K562 (cell line): ENCODE data around the gene TRAPPC2B. TPM values are rescaled to one million over a fixed set of nuclear protein-coding genes. Genes with fewer than 3 reads are reported as not detected.
A peak's percentile ranks its signal among the peaks of the same experiment; 100 is the strongest.

ENCODE experiments used
- ATAC-seq: fragments of 200-7000 bp; cut with Tn5 transposase; 3 replicates; pipeline ENCODE4 v1.9.1; 2020; ENCODE audit warnings: moderate library complexity
- BruUV-seq: library from RNA; stranded (reverse); fragments of 400-500 nt; replicated peaks from 2 replicates; lab custom pipeline; 2021; lab: Mats Ljungman, UMichigan
- CTCF ChIA-PET: fragments of 300-600 bp; formaldehyde crosslinking; extraction: SDS; loops from one replicate; lab custom pipeline; 2021; ENCODE audit warnings: low intra/inter-chr PET ratio; lab: Yijun Ruan, JAX
- POLR2A ChIA-PET: fragments of 300-600, 350-650 bp; sonication (Branson Sonifier 250); formaldehyde crosslinking; extraction: SDS; loops from one replicate; lab custom pipeline; 2021; ENCODE audit warnings: antibody characterized with exemption, inconsistent platforms; lab: Yijun Ruan, JAX
- DNase-seq, 4 experiments: peaks; one replicate each; pipeline versions ENCODE4 v3.0.0 to v3.0.0-alpha.2; 2011 to 2018; ENCODE audit warnings: low spot score in 3 of 4, mixed read lengths in 3 of 4; ENCODE audit errors: extremely low read depth in 1 of 4
- FAIRE-seq: peaks from 2 replicates; lab custom pipeline; 2011; peaks lifted over from hg19 to GRCh38; lab: Jason Lieb, UNC
- H2AFZ ChIP-seq: 2 replicates; pipeline ENCODE4 v1.6.0; 2011; ENCODE audit warnings: low read depth, low read length, control low read depth, inconsistent platforms
- H3K27ac ChIP-seq: fragments of 200-600 bp; 3 replicates; pipeline ENCODE4 v1.8.0; 2011; ENCODE audit warnings: low read depth, mild to moderate bottlenecking, control low read depth, inconsistent platforms, low read length, moderate library complexity, mixed read lengths; ENCODE audit errors: extremely low read depth
- H3K27me3 ChIP-seq, 2 experiments: fragments of 300-600 bp in 1 of 2; 2 replicates in 1 of 2; 3 replicates in 1 of 2; pipeline versions ENCODE4 v1.6.0 to v1.8.0; 2011; ENCODE audit warnings: inconsistent platforms in 2 of 2, low read length in 2 of 2, mild to moderate bottlenecking in 1 of 2, mixed read lengths in 1 of 2, moderate library complexity in 1 of 2; ENCODE audit not compliant: control insufficient read depth in 2 of 2, insufficient read depth in 2 of 2
- H3K36me3 ChIP-seq: fragments of 300-600 bp; 3 replicates; pipeline ENCODE4 v1.8.0; 2011; ENCODE audit warnings: mild to moderate bottlenecking, low read length, inconsistent platforms; ENCODE audit not compliant: control insufficient read depth, insufficient read depth
- H3K4me1 ChIP-seq, 2 experiments: fragments of 200-600 bp in 1 of 2; replicated peaks in 1 of 2; 2 replicates in 1 of 2; 3 replicates in 1 of 2; pipeline versions ENCODE4 v1.5.1 to v1.8.0; 2011; ENCODE audit warnings: inconsistent platforms in 2 of 2, low read length in 2 of 2, mild to moderate bottlenecking in 1 of 2, mixed read lengths in 1 of 2, moderate library complexity in 1 of 2; ENCODE audit not compliant: control insufficient read depth in 2 of 2, insufficient read depth in 2 of 2
- H3K4me2 ChIP-seq: 2 replicates; pipeline ENCODE4 v1.6.1; 2011; ENCODE audit warnings: low read length, control low read depth, inconsistent platforms, mixed read lengths; ENCODE audit not compliant: insufficient read depth
- H3K4me3 ChIP-seq: fragments of 200-600 bp; sonication (generic), shearing (Covaris generic); 2 replicates; pipeline ENCODE4 v1.5.1; 2016; ENCODE audit warnings: control low read depth, inconsistent platforms
- H3K79me2 ChIP-seq: fragments of 200-600 bp; 3 replicates; pipeline ENCODE4 v1.8.0; 2011; ENCODE audit warnings: low read length, inconsistent platforms; ENCODE audit not compliant: control insufficient read depth, insufficient read depth
- H3K9ac ChIP-seq, 2 experiments: 2 replicates each; pipeline versions ENCODE4 v1.6.0 to v1.6.1; 2011; ENCODE audit warnings: low read depth in 2 of 2, low read length in 2 of 2, control low read depth in 1 of 2, inconsistent platforms in 1 of 2, mild to moderate bottlenecking in 1 of 2, mixed read lengths in 1 of 2; ENCODE audit not compliant: insufficient read depth in 1 of 2
- H3K9me1 ChIP-seq: one replicate; pipeline ENCODE4 v1.6.0; 2011; ENCODE audit warnings: inconsistent platforms, mild to moderate bottlenecking, low read length, moderate library complexity; ENCODE audit not compliant: control insufficient read depth, insufficient read depth
- H3K9me3 ChIP-seq: replicated peaks from 2 replicates; pipeline ENCODE4 v1.5.1; 2011; ENCODE audit warnings: low read depth, low read length, inconsistent platforms; ENCODE audit not compliant: control insufficient read depth, insufficient read depth
- H4K20me1 ChIP-seq: replicated peaks from 2 replicates; pipeline ENCODE4 v1.6.1; 2011; ENCODE audit warnings: low read length, inconsistent platforms, mixed read lengths; ENCODE audit not compliant: control insufficient read depth, insufficient read depth
- HDAC6 ChIP-seq: IDR thresholded peaks from 2 replicates; pipeline ENCODE4 v1.6.1; 2012; ENCODE audit warnings: low read depth, mild to moderate bottlenecking, control low read depth, inconsistent platforms, low read length, moderate library complexity
- KDM4B ChIP-seq, 2 experiments: fragments of 450-650 bp in 1 of 2; sonication (generic) in 1 of 2; IDR thresholded peaks; 2 replicates each; pipeline ENCODE4 v1.6.1; 2016 to 2017; ENCODE audit warnings: borderline replicate concordance in 2 of 2, antibody characterized with exemption in 1 of 2, low read depth in 1 of 2, mild to moderate bottlenecking in 1 of 2
- MAZ ChIP-seq, 2 experiments: fragments of 450-650 bp in 1 of 2; sonication (generic) in 1 of 2; formaldehyde crosslinking; IDR thresholded peaks in 1 of 2; conservative IDR thresholded peaks in 1 of 2; 2 replicates each; pipeline versions ENCODE4 v1.4.0 to v1.5.0; 2020; ENCODE audit warnings: mild to moderate bottlenecking in 1 of 2, missing genetic modification reagents in 1 of 2
- NBN ChIP-seq: fragments of 450-650 bp; IDR thresholded peaks from 2 replicates; pipeline ENCODE4 v1.6.1; 2016; ENCODE audit warnings: low read depth, mild to moderate bottlenecking
- NFRKB ChIP-seq: fragments of 450-650 bp; IDR thresholded peaks from 2 replicates; pipeline ENCODE4 v1.6.1; 2016; ENCODE audit warnings: low read depth
- SETDB1 ChIP-seq: IDR thresholded peaks from one replicate; pipeline ENCODE4 v1.6.1; 2012; ENCODE audit warnings: low read length, control low read depth, inconsistent platforms
- SMARCB1 ChIP-seq: IDR thresholded peaks from 2 replicates; pipeline ENCODE4 v1.6.1; 2011; ENCODE audit warnings: improper control_type of control experiment, low read depth; ENCODE audit not compliant: insufficient read length
- STAG1 ChIP-seq: sonication (generic); formaldehyde crosslinking; IDR thresholded peaks from 2 replicates; pipeline ENCODE4 v1.5.0; 2020; ENCODE audit warnings: missing genetic modification reagents, borderline replicate concordance
- ZNF384 ChIP-seq: IDR thresholded peaks from 2 replicates; pipeline ENCODE4 v1.6.1; 2012; ENCODE audit warnings: low read depth, low read length, improper control_type of control experiment
- ZNF717 ChIP-seq: fragments of 250-450 bp; sonication (Bioruptor Pico); IDR thresholded peaks from 2 replicates; pipeline ENCODE4 v1.5.0; 2021
- WGBS: fragments of 100-300 bp; shearing (Covaris generic); methylation state at CpG from one replicate; pipeline ENCODE4 v1.1.6; 2016; ENCODE audit warnings: low coverage, mixed read lengths; ENCODE audit not compliant: insufficient coverage; ENCODE audit errors: missing lambda C conversion rate; 5-methylcytosine and 5-hydroxymethylcytosine counted together
- in situ Hi-C: fragments of 300-500 bp; cut with MboI; formaldehyde crosslinking; loops from 4 replicates; pipeline ENCODE4 v1.15.0; 2018; ENCODE audit warnings: inconsistent platforms, mixed read lengths
- intact Hi-C: fragments of 100-400 bp; cut with micrococcal nuclease; formaldehyde crosslinking; loops from 2 replicates; pipeline ENCODE4 v1.14.2; 2022
- polyA plus RNA-seq, 8 experiments: library from polyadenylated mRNA; depleted of rRNA in 4 of 8; stranded (reverse) in 5 of 8; unstranded in 3 of 8; fragments of >200 nt; fragmentation: Nextera tagmentation in 2 of 8; fragmentation: Illumina TruSeq in 1 of 8; extraction: Ambion mirVana in 2 of 8; extraction: Trizol in 1 of 8; gene quantifications; 2 replicates each; pipeline versions ENCODE4 v1.2.1 to v1.2.3, GENCODE V29; 2011 to 2014; ENCODE audit warnings: inconsistent platforms in 1 of 8, missing spikeins in 1 of 8
- total RNA-seq, 7 experiments: library from RNA; depleted of rRNA in 6 of 7; stranded (reverse); fragments of >200 nt in 6 of 7; fragmentation: Illumina TruSeq in 2 of 7; extraction: Trizol in 2 of 7; gene quantifications; 2 replicates each; pipeline versions ENCODE4 v1.2.1 to v1.2.3, GENCODE V29; 2011 to 2021; ENCODE audit warnings: low replicate concordance in 1 of 7
- TF ChIP-seq, protein P1 (sequence below): fragments of 200-600 bp; sonication (generic); IDR thresholded peaks from one replicate; pipeline ENCODE4 v1.6.1; 2012; ENCODE audit warnings: mild to moderate bottlenecking, low read depth, low read length, inconsistent platforms
- TF ChIP-seq, protein P2 (sequence below): fragments of 450-650 bp; IDR thresholded peaks from 2 replicates; pipeline ENCODE4 v1.6.1; 2016; ENCODE audit warnings: low read depth, mild to moderate bottlenecking, moderate library complexity

Gene TRAPPC2B
- total and polyA plus RNA-seq, 9 of the 15 experiments (the other 6 are each of a cell fraction or from before 2014, with no cell fraction given): 2.2 to 20.4 (median 4.6) TPM

DNA sequence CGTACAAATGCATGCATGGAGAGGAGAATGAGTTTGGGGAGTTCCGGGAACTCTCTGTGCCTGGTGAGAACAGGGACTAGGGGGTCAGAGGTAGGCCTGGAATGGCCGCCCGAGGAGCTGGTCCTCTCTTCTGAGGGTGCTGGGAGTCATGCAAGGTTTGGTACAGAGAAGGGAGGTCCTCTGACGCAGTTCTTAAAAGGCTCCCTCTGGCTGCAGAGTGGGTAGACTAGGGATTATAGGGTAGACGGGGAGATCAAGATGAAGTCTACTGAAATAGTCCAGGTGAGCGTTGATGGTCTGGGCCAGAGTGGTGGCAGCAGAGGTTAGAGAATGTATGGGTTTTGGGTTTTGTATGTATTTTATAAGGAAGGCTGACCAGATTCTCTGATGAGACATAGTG lies 11.5 kb upstream of the TRAPPC2B start:
- intact Hi-C loops (no loop called here), in situ Hi-C loops (no loop called here)
- Histone ChIP-seq H3K4me3 (peak overlapping the region; percentile 83), H2AFZ (no peak overlapping the region), H3K9me3 (no peaks in the 10 kb centered on the region; the same call in none of the 2 replicates), H3K27ac (no peak overlapping the region; the same call in 2 of the 3 replicates), H3K4me1 (peaks cover 6 to 7% of the 10 kb centered on the region in 2 experiments; a peak in 3 of 5 replicates), H3K36me3 (peaks cover 22% of the 10 kb centered on the region; the same call in 2 of the 3 replicates), H3K4me2 (peak overlapping the region; percentile 93), H3K9ac (peak overlapping the region; percentile 80 to 98; a peak in 3 of 4 replicates), H3K79me2 (peaks cover 15% of the 10 kb centered on the region), H3K27me3 (no peaks in the 10 kb centered on the region), H3K9me1 (no peaks in the 10 kb centered on the region), H4K20me1 (no peaks in the 10 kb centered on the region)
- ATAC-seq: peak; percentile 26
- FAIRE-seq: no peak
- peak; percentile 17 to 32 (median 21) for DNase-seq
- 6% methylated on average over 6 of the region's 7 CpGs for WGBS
- BruUV-seq: no TSS peak
- ChIA-PET POLR2A (no interaction called here), CTCF (no interaction called here)
- no peak for TF ChIP-seq ZNF717 (CRISPR knock-in tag)
- no peak for TF ChIP-seq SMARCB1
- TF ChIP-seq KDM4B (IDR thresholded peaks at IDR 0.05; ENCODE audit: borderline replicate concordance in 2 of 2, low read depth in 1 of 2): no peak
- no peak for TF ChIP-seq SETDB1
- TF ChIP-seq, protein P1, sequence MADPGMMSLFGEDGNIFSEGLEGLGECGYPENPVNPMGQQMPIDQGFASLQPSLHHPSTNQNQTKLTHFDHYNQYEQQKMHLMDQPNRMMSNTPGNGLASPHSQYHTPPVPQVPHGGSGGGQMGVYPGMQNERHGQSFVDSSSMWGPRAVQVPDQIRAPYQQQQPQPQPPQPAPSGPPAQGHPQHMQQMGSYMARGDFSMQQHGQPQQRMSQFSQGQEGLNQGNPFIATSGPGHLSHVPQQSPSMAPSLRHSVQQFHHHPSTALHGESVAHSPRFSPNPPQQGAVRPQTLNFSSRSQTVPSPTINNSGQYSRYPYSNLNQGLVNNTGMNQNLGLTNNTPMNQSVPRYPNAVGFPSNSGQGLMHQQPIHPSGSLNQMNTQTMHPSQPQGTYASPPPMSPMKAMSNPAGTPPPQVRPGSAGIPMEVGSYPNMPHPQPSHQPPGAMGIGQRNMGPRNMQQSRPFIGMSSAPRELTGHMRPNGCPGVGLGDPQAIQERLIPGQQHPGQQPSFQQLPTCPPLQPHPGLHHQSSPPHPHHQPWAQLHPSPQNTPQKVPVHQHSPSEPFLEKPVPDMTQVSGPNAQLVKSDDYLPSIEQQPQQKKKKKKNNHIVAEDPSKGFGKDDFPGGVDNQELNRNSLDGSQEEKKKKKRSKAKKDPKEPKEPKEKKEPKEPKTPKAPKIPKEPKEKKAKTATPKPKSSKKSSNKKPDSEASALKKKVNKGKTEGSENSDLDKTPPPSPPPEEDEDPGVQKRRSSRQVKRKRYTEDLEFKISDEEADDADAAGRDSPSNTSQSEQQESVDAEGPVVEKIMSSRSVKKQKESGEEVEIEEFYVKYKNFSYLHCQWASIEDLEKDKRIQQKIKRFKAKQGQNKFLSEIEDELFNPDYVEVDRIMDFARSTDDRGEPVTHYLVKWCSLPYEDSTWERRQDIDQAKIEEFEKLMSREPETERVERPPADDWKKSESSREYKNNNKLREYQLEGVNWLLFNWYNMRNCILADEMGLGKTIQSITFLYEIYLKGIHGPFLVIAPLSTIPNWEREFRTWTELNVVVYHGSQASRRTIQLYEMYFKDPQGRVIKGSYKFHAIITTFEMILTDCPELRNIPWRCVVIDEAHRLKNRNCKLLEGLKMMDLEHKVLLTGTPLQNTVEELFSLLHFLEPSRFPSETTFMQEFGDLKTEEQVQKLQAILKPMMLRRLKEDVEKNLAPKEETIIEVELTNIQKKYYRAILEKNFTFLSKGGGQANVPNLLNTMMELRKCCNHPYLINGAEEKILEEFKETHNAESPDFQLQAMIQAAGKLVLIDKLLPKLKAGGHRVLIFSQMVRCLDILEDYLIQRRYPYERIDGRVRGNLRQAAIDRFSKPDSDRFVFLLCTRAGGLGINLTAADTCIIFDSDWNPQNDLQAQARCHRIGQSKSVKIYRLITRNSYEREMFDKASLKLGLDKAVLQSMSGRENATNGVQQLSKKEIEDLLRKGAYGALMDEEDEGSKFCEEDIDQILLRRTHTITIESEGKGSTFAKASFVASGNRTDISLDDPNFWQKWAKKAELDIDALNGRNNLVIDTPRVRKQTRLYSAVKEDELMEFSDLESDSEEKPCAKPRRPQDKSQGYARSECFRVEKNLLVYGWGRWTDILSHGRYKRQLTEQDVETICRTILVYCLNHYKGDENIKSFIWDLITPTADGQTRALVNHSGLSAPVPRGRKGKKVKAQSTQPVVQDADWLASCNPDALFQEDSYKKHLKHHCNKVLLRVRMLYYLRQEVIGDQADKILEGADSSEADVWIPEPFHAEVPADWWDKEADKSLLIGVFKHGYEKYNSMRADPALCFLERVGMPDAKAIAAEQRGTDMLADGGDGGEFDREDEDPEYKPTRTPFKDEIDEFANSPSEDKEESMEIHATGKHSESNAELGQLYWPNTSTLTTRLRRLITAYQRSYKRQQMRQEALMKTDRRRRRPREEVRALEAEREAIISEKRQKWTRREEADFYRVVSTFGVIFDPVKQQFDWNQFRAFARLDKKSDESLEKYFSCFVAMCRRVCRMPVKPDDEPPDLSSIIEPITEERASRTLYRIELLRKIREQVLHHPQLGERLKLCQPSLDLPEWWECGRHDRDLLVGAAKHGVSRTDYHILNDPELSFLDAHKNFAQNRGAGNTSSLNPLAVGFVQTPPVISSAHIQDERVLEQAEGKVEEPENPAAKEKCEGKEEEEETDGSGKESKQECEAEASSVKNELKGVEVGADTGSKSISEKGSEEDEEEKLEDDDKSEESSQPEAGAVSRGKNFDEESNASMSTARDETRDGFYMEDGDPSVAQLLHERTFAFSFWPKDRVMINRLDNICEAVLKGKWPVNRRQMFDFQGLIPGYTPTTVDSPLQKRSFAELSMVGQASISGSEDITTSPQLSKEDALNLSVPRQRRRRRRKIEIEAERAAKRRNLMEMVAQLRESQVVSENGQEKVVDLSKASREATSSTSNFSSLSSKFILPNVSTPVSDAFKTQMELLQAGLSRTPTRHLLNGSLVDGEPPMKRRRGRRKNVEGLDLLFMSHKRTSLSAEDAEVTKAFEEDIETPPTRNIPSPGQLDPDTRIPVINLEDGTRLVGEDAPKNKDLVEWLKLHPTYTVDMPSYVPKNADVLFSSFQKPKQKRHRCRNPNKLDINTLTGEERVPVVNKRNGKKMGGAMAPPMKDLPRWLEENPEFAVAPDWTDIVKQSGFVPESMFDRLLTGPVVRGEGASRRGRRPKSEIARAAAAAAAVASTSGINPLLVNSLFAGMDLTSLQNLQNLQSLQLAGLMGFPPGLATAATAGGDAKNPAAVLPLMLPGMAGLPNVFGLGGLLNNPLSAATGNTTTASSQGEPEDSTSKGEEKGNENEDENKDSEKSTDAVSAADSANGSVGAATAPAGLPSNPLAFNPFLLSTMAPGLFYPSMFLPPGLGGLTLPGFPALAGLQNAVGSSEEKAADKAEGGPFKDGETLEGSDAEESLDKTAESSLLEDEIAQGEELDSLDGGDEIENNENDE: no peak
- TF ChIP-seq NBN: no peak
- TF ChIP-seq NFRKB: no peak
- no peak for TF ChIP-seq STAG1 (CRISPR knock-in tag)
- TF ChIP-seq MAZ (CRISPR knock-in tag; conservative IDR thresholded peaks at IDR 0.05 in 1 of 2, IDR thresholded peaks at IDR 0.05 in 1 of 2): no peak
- TF ChIP-seq, protein P2, sequence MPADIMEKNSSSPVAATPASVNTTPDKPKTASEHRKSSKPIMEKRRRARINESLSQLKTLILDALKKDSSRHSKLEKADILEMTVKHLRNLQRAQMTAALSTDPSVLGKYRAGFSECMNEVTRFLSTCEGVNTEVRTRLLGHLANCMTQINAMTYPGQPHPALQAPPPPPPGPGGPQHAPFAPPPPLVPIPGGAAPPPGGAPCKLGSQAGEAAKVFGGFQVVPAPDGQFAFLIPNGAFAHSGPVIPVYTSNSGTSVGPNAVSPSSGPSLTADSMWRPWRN: no peak
- TF ChIP-seq HDAC6: no peak
- no peak for TF ChIP-seq ZNF384
